Prostate gland (tissue), 2 donors: ENCODE results near the gene CLASP1. TPM values are rescaled to one million over a fixed set of nuclear protein-coding genes. Genes with fewer than 3 reads are reported as not detected.

Source experiments
- DNase-seq: peaks from one replicate; pipeline ENCODE4 v3.0.0-alpha.2; 2019; ENCODE audit warnings: low spot score
- H3K27ac ChIP-seq, 2 donors: fragments of 200-600 bp; sonication (generic); 2 replicates each; pipeline ENCODE4 v1.5.1; 2017 to 2019
- H3K27me3 ChIP-seq: fragments of 200-600 bp; sonication (generic); replicated peaks from 2 replicates; pipeline ENCODE4 v1.5.1; 2019; ENCODE audit not compliant: insufficient read depth
- H3K36me3 ChIP-seq, 2 donors: fragments of 200-600 bp; sonication (generic); 1 replicate in 1 of 2; 2 replicates in 1 of 2; pipeline versions ENCODE4 v1.5.1 to v1.8.1; 2017 to 2019
- H3K4me1 ChIP-seq: fragments of 200-600 bp; sonication (generic); replicated peaks from 2 replicates; pipeline ENCODE4 v1.5.1; 2019
- H3K4me3 ChIP-seq, 2 donors: fragments of 200-600 bp; sonication (generic); 2 replicates each; pipeline ENCODE4 v1.5.1; 2017 to 2019
- H3K9me3 ChIP-seq: fragments of 200-600 bp; sonication (generic); 2 replicates; pipeline ENCODE4 v1.5.1; 2017
- CTCF ChIP-seq, 4 experiments: fragments of 200-600 bp in 2 of 4; fragments of 450-650 bp in 2 of 4; sonication (generic) in 2 of 4; IDR thresholded peaks; 1 replicate in 3 of 4; 2 replicates in 1 of 4; pipeline ENCODE4 v1.5.1; 2016 to 2019; ENCODE audit warnings: antibody characterized with exemption in 4 of 4, mild to moderate bottlenecking in 2 of 4, moderate library complexity in 2 of 4
- POLR2A ChIP-seq: fragments of 450-650 bp; IDR thresholded peaks from one replicate; pipeline ENCODE4 v1.6.1; 2016; ENCODE audit warnings: antibody characterized with exemption, mild to moderate bottlenecking
- POLR2AphosphoS5 ChIP-seq: sonication (generic); formaldehyde crosslinking; IDR thresholded peaks from one replicate; pipeline ENCODE4 v1.6.1; 2017; ENCODE audit warnings: antibody characterized with exemption
- WGBS: methylation state at CpG from one replicate; pipeline ENCODE4 v1.1.5; 2018; 5-methylcytosine and 5-hydroxymethylcytosine counted together
- intact Hi-C: fragments of 100-400 bp; cut with DNase I; formaldehyde crosslinking; loops from one replicate; pipeline ENCODE4 v1.14.2; 2022
- total RNA-seq, 2 donors: library from RNA; depleted of rRNA; stranded (reverse); fragments of >200 nt; gene quantifications; one replicate each; pipeline ENCODE4 v1.1.0, GENCODE V29; 2016

The CLASP1 gene
- total RNA-seq, 2 donors from 2014 or later, result 44.4 to 90.2 TPM

GRCh38 chr2:121455446-121455845 lies 193.8 kb downstream of the CLASP1 start:
- no peak overlapping the region for H3K4me3 ChIP-seq
- H3K27me3 ChIP-seq, result no peaks in the 10 kb centered on the region
- no peak for DNase-seq
- intact Hi-C loops, result no loop called here
- H3K36me3 ChIP-seq, result no peaks in the 10 kb centered on the region
- no peaks in the 10 kb centered on the region for H3K9me3 ChIP-seq
- no peak for TF ChIP-seq POLR2A
- TF ChIP-seq CTCF (IDR thresholded peaks at IDR 0.05), result no peak
- TF ChIP-seq POLR2AphosphoS5, result no peak
- H3K27ac ChIP-seq, result no peak overlapping the region
- WGBS, result 92% methylated on average over 5 of the region's 5 CpGs
- no peaks in the 10 kb centered on the region for H3K4me1 ChIP-seq

DNA sequence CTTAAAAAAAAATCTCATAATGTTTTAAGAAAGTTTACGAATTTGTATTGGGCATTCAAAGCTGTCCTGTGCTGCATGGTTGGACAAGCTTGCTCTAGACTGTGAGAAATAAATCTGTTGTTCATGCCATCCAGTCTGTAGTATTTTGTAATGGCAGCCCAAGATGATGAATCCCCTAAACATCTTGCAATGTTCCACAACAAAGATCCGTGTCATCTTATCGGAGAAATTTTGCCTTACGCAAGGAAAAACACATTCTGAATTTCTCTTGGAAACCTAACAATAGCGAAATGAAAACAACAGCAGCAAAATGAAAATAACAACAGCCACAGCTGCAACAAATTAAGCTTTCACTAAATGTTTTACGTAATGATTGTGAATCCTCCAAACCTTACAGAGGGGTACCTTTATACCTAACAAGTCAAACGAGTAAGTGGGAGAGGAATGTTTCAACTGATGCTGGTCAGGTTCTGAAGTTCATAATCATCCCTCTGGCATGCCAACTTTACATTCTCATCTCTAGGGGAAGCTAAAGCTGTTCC lies 194.6 kb downstream of the CLASP1 start:
- Histone ChIP-seq H3K9me3 (no peaks in the 10 kb centered on the region), H3K27me3 (no peaks in the 10 kb centered on the region), H3K4me1 (no peaks in the 10 kb centered on the region), H3K27ac (no peak overlapping the region), H3K4me3 (no peak overlapping the region), H3K36me3 (no peaks in the 10 kb centered on the region)
- TF ChIP-seq POLR2AphosphoS5 (no peak), POLR2A (no peak), CTCF (IDR thresholded peaks at IDR 0.05) (no peak)
- 93% methylated on average over 7 of the region's 7 CpGs for WGBS
- no peak for DNase-seq
- intact Hi-C loops, result no loop called here

- DNase-seq, result no peak
- Histone ChIP-seq H3K9me3 (no peaks in the 10 kb centered on the region), H3K4me3 (no peak overlapping the region), H3K27me3 (no peaks in the 10 kb centered on the region), H3K27ac (no peak overlapping the region), H3K36me3 (peaks cover 6 to 14% of the 10 kb centered on the region in 2 donors), H3K4me1 (no peaks in the 10 kb centered on the region)
- intact Hi-C loops, result no loop called here
- WGBS, result 78% methylated on average over 4 of the region's 4 CpGs
- TF ChIP-seq CTCF (IDR thresholded peaks at IDR 0.05) (no peak), POLR2AphosphoS5 (no peak), POLR2A (no peak)
Observed at GRCh38 chr2:121451398-121451797, 197.9 kb downstream of the CLASP1 start.

GRCh38 chr2:121450301-121450700 lies 199.0 kb downstream of the CLASP1 start:
- TF ChIP-seq POLR2A (no peak), CTCF (IDR thresholded peaks at IDR 0.05) (no peak), POLR2AphosphoS5 (no peak)
- H3K36me3 ChIP-seq, result peaks cover 6 to 14% of the 10 kb centered on the region in 2 donors
- no peaks in the 10 kb centered on the region for H3K9me3 ChIP-seq
- no peak for DNase-seq
- intact Hi-C loops, result no loop called here
- H3K27me3 ChIP-seq, result no peaks in the 10 kb centered on the region
- no peak overlapping the region for H3K4me3 ChIP-seq
- 83% methylated on average over 4 of the region's 4 CpGs for WGBS
- no peak overlapping the region for H3K27ac ChIP-seq
- H3K4me1 ChIP-seq, result no peaks in the 10 kb centered on the region

DNA sequence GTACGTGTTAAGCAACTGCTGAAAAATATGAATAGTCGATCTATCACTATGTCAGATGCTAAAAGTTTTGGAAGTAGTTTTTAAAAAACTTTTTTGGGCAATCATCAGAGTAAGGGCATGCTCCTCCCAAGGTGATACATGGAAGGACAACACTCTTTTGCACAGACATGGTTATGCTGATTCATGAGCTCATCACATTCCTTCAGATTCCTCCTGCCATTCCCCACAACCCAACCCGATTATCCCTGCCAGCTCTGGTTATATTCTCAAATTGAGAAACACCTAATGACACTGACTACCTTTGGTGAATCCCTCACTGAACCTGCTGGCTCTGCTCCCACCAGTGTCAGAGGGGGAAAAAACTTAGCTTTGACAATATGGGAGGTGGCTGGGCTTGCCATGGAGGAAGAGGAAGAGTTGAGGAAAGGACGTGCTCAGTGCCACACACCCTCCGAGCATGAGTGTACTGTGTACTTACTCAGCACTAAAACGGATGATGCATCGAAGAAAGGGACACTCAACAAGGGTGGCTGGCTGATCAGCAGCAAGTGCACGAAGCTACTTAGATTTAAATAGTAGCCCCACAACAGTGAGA lies 202.5 kb downstream of the CLASP1 start:
- Histone ChIP-seq H3K4me1 (no peaks in the 10 kb centered on the region), H3K27ac (no peak overlapping the region), H3K36me3 (peaks cover 6 to 14% of the 10 kb centered on the region in 2 donors), H3K9me3 (no peaks in the 10 kb centered on the region), H3K27me3 (no peaks in the 10 kb centered on the region), H3K4me3 (no peak overlapping the region)
- TF ChIP-seq POLR2A (no peak), CTCF (IDR thresholded peaks at IDR 0.05) (no peak), POLR2AphosphoS5 (no peak)
- 91% methylated on average over 8 of the region's 8 CpGs for WGBS
- intact Hi-C loops, result no loop called here
- DNase-seq, result no peak
